ENCODE results near the gene NBDY. TPM values are rescaled to one million over a fixed set of nuclear protein-coding genes. Genes with fewer than 3 reads are reported as not detected.

Gene NBDY
- total RNA-seq, 1 experiment from 2014 or later, result 44.7 TPM

DNA sequence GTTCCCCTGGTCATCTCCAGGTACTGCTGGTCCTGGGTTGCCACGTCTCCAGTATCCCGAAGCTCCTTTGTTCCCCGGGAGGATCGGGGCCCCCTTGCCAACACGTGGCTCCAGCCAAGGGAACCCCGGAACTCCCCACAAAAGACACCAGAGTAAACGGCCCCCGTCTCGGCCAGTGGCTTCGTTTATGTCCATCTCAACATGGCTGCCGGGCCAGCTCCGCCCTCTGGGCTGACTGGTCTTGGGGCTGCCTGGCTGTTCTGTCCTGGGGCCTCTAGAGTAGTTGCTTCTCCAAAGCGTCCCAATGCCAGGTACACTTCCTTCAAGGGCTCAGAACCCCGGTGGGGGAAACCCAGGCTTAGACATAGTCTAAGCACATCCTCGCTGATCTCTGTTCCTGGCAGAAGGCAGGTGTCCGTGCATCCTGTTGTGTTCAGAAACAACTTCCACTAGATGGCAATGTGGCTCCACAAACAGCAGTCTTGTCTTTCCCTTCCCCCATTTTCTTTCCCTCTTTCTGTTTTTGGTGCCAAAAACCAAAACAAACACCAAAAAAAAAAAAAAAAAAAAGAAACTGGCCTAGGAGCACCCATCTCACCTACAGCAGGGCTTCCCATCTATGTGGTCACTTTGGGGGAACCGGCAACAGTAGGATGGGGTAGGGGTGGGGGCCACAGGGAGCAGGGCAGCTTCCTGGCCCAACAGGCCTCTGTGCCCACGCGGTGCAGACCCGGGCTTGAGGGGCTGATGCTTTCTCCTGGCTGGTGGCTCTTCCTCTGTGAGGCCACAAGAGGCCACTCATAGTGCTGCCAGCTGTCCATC is 35.3 kb downstream of the NBDY start:
- H3K4me1 Mint-ChIP-seq, result peaks cover 24% of the 10 kb centered on the region
- ChIA-PET CTCF (interaction anchor here (2.4 kb wide), 1 partner anchor 214 kb away, joined by 16 read pairs; no protein-coding TSS in a partner anchor), POLR2A (no interaction called here)
- H3K9me3 Mint-ChIP-seq, result no peaks in the 10 kb centered on the region
- H3K27ac Mint-ChIP-seq, result peak overlapping the region; percentile 86; the same call in 1 of the 2 replicates
- ATAC-seq (peak; percentile 51), DNase-seq (ENCODE audit: low spot score) (peak; percentile 50)
- no peak for TF ChIP-seq ZNF232 (CRISPR knock-in tag; IDR thresholded peaks at IDR 0.05)
- TF ChIP-seq, protein P1, sequence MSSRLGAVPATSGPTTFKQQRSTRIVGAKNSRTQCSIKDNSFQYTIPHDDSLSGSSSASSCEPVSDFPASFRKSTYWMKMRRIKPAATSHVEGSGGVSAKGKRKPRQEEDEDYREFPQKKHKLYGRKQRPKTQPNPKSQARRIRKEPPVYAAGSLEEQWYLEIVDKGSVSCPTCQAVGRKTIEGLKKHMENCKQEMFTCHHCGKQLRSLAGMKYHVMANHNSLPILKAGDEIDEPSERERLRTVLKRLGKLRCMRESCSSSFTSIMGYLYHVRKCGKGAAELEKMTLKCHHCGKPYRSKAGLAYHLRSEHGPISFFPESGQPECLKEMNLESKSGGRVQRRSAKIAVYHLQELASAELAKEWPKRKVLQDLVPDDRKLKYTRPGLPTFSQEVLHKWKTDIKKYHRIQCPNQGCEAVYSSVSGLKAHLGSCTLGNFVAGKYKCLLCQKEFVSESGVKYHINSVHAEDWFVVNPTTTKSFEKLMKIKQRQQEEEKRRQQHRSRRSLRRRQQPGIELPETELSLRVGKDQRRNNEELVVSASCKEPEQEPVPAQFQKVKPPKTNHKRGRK (CRISPR knock-in tag; IDR thresholded peaks at IDR 0.05; ENCODE audit: borderline replicate concordance), result no peak
- H3K4me3 Mint-ChIP-seq, result no peak overlapping the region
- H3K27me3 Mint-ChIP-seq (ENCODE audit: low read depth), result no peaks in the 10 kb centered on the region
- peaks cover 2% of the 10 kb centered on the region; the same call in 1 of the 2 replicates for H3K36me3 Mint-ChIP-seq

DNA sequence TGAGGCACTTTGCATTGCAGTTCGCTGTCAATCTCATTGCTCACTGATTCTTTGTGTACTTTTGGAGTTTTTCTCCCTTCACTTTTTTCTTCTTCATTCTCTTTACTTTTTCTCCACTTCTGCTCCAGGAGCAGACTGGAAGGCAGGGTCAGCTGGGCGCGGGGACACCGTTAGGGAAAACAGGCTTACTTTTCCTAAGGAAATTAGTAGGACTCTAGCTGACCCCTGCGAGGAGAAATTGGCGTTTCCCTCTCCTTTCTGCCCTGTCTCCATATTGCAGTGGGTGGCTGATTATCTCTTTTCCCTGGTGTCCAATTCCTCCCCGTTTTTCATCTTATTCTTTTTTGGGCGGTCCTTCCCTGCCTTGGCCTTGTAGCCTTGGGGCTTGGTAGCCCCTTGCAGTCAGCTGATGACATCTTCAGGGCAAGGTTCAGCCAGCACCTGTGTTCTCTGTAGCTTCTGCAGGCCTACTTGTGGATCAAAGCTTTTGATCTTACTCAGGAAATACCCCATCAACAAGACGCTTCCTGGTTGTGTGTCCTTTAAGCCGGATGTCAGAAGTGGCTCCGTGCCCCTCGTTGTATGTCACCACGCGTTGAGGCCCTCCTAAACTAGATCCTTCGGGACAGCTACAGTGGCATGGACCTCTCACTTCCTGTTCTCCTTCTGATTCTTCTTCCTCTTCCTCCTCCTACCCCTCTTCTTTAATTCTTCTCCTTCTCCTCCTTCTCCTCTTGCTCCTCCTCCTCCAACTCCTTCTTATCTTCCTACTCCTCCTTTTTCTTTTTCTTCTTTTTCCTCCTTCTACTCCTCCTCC is 36.1 kb downstream of the NBDY start:
- CTCF ChIA-PET, result interaction anchor here (2.4 kb wide), 1 partner anchor 213 kb away, joined by 16 read pairs; no protein-coding TSS in a partner anchor
- ATAC-seq (no peak), DNase-seq (ENCODE audit: low spot score) (no peak)
- no peak overlapping the region for H3K4me3 Mint-ChIP-seq
- H3K27me3 Mint-ChIP-seq (ENCODE audit: low read depth), result no peaks in the 10 kb centered on the region
- peaks cover 2% of the 10 kb centered on the region; the same call in 1 of the 2 replicates for H3K36me3 Mint-ChIP-seq
- POLR2A ChIA-PET, result no interaction called here
- TF ChIP-seq NR3C1 (CRISPR knock-in tag; conservative IDR thresholded peaks at IDR 0.05; ENCODE audit: low read depth), result no peak
- TF ChIP-seq, protein P2, sequence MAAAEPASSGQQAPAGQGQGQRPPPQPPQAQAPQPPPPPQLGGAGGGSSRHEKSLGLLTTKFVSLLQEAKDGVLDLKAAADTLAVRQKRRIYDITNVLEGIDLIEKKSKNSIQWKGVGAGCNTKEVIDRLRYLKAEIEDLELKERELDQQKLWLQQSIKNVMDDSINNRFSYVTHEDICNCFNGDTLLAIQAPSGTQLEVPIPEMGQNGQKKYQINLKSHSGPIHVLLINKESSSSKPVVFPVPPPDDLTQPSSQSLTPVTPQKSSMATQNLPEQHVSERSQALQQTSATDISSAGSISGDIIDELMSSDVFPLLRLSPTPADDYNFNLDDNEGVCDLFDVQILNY (CRISPR knock-in tag; IDR thresholded peaks at IDR 0.05), result no peak
- no peak for TF ChIP-seq IRF1 (CRISPR knock-in tag; IDR thresholded peaks at IDR 0.05)
- no peak for TF ChIP-seq ARID4B (CRISPR knock-in tag; IDR thresholded peaks at IDR 0.05; ENCODE audit: borderline replicate concordance)
- no peak for TF ChIP-seq SOX15 (CRISPR knock-in tag; IDR thresholded peaks at IDR 0.05)
- no peak for TF ChIP-seq EMX1 (CRISPR knock-in tag; IDR thresholded peaks at IDR 0.05)
- TF ChIP-seq, protein P3, sequence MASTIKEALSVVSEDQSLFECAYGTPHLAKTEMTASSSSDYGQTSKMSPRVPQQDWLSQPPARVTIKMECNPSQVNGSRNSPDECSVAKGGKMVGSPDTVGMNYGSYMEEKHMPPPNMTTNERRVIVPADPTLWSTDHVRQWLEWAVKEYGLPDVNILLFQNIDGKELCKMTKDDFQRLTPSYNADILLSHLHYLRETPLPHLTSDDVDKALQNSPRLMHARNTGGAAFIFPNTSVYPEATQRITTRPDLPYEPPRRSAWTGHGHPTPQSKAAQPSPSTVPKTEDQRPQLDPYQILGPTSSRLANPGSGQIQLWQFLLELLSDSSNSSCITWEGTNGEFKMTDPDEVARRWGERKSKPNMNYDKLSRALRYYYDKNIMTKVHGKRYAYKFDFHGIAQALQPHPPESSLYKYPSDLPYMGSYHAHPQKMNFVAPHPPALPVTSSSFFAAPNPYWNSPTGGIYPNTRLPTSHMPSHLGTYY (CRISPR knock-in tag; IDR thresholded peaks at IDR 0.05), result no peak
- no peak for TF ChIP-seq SMAD3 (CRISPR knock-in tag; IDR thresholded peaks at IDR 0.05; ENCODE audit: borderline replicate concordance)
- no peak for TF ChIP-seq PREB (CRISPR knock-in tag; IDR thresholded peaks at IDR 0.05; ENCODE audit: borderline replicate concordance)
- TF ChIP-seq FOXK1 (CRISPR knock-in tag; IDR thresholded peaks at IDR 0.05), result no peak
- TF ChIP-seq, protein P4, sequence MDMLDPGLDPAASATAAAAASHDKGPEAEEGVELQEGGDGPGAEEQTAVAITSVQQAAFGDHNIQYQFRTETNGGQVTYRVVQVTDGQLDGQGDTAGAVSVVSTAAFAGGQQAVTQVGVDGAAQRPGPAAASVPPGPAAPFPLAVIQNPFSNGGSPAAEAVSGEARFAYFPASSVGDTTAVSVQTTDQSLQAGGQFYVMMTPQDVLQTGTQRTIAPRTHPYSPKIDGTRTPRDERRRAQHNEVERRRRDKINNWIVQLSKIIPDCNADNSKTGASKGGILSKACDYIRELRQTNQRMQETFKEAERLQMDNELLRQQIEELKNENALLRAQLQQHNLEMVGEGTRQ (CRISPR knock-in tag; IDR thresholded peaks at IDR 0.05), result no peak
- TF ChIP-seq ZNF423 (CRISPR knock-in tag; IDR thresholded peaks at IDR 0.05), result no peak
- TF ChIP-seq ZBTB21 (CRISPR knock-in tag; IDR thresholded peaks at IDR 0.05; ENCODE audit: borderline replicate concordance), result no peak
- no peak for TF ChIP-seq IRF2 (CRISPR knock-in tag; IDR thresholded peaks at IDR 0.05; ENCODE audit: borderline replicate concordance, low read depth)
- TF ChIP-seq TEAD4 (CRISPR knock-in tag; IDR thresholded peaks at IDR 0.05), result no peak
- no peak for TF ChIP-seq ZNF263 (CRISPR knock-in tag; IDR thresholded peaks at IDR 0.05; ENCODE audit: low read depth)
- H3K4me1 Mint-ChIP-seq, result peaks cover 24% of the 10 kb centered on the region
- no peaks in the 10 kb centered on the region for H3K9me3 Mint-ChIP-seq
- peak overlapping the region; percentile 86 for H3K27ac Mint-ChIP-seq
